Activated naive CD4-positive, alpha-beta T cell treated with anti-CD3 and anti-CD28 coated beads, Interleukin-2, amount 50 U/mL, for 16 hours (primary cell): ENCODE data around the gene MAML1.
"Not testable (repeated sequence)": the region's sequence is repeated elsewhere in the genome, so short reads cannot be mapped to it uniquely, and the experiment has no call there.

Experiments
- DNase-seq: peaks from one replicate; pipeline ENCODE4 v3.0.0-alpha.2; 2020

The MAML1 gene

GRCh38 chr5:179732918-179733771 is 523 bp downstream of the MAML1 start:
- peak; percentile 54 for DNase-seq

- no peak for DNase-seq
Observed at GRCh38 chr5:179733772-179734126, 1.1 kb downstream of the MAML1 start.

- DNase-seq, result no peak
Observed at GRCh38 chr5:179734536-179735164, 2.0 kb downstream of the MAML1 start.

DNA sequence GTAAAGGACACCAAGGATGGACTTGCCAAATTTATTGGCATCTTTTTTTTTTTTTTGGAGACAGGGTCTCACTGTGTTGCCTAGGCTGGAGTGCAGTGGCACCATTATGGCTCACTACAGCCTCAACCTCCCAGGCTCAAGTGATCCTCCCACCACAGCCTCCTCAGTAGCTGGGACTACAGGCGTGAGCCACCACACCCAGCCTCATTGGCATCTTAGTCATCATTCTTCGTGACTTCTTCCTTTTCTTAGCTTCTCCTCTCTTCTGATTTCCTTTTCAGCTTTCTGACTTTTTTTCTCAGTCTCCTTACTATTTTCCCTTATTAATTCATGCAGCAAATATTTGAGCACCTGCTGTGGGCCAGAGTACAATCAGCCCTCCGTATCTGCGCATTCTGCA is 6.1 kb downstream of the MAML1 start:
- no peak for DNase-seq

- not testable (repeated sequence) for DNase-seq
Observed at GRCh38 chr5:179744106-179744505, 11.5 kb downstream of the MAML1 start.

DNA sequence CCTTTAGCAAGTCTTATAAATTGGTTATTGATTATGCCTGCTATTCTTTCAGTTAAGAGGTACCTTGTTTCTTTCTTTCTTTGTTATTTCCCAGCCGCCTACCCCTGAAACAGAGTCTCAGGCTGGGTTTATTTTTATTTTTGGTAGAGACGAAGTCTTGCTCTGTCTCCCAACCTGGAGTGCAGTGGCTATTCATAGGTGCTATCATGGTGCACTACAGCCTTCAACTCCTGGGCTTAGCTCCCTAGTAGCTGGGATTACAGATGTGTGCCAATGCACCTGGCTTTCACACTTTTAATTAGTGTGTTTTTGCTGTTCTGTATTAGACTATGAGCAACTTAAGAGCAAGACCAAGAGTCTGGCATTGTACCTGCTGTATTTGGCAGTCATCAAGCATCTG is 14.2 kb downstream of the MAML1 start:
- no peak for DNase-seq

DNA sequence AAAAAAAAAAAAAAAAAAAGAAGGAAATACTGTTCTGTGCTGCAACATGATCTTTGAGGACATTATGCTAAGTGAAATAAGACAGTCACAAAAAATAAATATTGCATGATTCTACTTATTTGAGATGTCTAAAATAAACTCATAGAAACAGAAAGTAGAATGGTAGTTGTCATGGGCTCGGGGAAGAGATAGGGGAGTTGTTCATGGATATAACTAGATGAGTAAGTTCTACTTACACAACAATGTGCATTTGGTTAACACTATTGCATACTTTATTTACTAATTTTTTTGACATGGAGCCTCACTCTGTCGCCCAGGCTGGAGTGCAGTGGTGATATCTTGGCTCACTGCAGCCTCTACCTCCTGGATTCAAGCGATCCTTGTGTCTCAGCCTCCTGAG is 15.2 kb downstream of the MAML1 start:
- DNase-seq, result no peak

DNA sequence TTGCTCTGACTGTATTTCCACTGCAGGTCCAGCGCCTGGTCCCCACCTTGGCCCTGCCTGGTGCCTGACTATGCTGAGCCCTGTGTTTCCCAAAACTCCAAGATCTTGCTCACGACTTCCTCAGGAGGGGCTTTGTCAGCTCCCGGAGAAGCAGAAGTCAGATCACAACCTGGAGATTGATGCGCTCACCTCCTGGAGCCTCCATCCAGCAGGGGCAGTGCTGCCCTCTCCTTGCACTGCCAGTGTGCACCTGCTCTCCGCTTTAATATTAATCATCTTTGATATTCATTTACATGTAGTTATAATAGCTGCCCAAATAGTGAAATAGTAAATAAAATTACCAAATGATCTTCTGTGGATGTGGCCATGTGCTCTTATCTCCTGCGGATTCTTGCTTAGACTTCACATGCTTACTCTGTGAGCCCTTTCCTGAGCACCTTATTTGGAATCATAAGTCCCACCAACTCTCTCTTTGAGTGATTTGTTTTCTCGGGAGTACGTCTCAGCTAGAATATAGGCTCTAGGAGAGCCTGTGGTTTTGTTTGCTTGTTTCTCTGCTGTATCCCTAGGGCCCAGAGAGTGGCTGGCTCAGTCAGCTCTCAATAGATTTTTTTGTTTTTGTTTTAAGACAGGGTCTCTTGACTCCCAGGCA is 17.4 kb downstream of the MAML1 start:
- no peak for DNase-seq

- no peak for DNase-seq
Observed at GRCh38 chr5:179753971-179754370, 21.3 kb downstream of the MAML1 start.

- DNase-seq, result no peak
Observed at GRCh38 chr5:179755022-179755421, 22.4 kb downstream of the MAML1 start.

DNA sequence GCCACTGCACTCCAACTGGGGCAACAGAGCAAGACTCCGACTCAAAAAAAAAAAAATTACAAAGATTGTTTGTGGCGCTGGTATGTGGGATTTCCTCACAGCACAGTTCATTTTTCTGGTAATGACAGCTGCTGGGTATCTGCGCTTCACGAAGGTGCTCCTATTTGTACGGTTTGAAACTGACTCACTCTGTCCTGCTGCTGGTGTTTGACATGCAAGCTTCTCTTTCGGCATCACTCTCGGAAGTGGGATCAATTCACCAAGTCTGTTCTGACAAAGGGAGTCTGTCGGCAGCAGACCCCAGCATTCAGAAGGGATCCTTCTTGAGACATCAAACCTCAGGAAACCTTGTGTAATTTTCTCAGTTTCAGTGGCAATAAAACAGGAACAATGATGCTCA is 26.3 kb downstream of the MAML1 start:
- no peak for DNase-seq

- DNase-seq, result peak; percentile 23
Observed at GRCh38 chr5:179759581-179760551, 27.2 kb downstream of the MAML1 start.

GRCh38 chr5:179762079-179762780 is 29.6 kb downstream of the MAML1 start:
- DNase-seq, result no peak

DNA sequence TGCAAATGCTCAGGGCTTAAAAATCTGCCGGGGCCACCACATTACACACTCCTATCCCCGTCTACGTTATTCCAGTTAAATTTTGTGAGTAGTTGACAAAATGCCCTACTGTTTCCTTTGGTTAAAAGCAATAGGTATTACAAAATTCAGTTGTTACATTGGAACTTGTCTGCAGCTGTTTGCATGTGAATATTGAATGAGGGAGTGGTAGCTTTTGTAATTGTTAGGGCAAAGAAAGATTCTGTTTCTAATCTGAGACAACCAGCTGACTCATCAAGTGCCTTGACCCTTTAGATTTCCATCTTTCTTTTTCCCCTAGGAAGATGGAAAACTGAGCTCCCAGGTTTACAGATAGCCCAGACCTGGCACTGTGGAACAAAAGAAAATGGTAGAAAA is 30.2 kb downstream of the MAML1 start:
- DNase-seq, result no peak

GRCh38 chr5:179763215-179763945 is 30.8 kb downstream of the MAML1 start:
- DNase-seq, result peak; percentile 43

- no peak for DNase-seq
Observed at GRCh38 chr5:179764056-179764455, 31.4 kb downstream of the MAML1 start.

DNA sequence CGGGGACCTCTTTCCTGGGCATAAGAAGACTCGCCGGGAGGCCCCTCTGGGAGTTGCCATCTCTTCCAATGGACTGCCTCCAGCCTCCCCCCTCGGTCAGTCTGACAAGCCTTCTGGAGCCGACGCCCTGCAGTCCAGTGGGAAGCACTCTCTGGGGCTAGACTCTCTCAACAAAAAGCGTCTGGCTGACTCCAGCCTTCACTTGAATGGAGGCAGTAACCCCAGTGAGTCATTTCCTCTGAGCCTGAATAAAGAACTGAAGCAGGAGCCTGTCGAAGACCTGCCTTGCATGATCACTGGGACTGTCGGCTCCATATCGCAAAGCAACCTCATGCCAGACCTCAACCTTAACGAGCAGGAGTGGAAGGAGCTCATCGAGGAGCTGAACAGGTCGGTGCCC is 32.8 kb downstream of the MAML1 start:
- DNase-seq, result no peak

- DNase-seq, result no peak
Observed at GRCh38 chr5:179766021-179766725, 33.6 kb downstream of the MAML1 start.

- DNase-seq, result no peak
Observed at GRCh38 chr5:179766726-179767455, 34.3 kb downstream of the MAML1 start.

GRCh38 chr5:179767496-179768100 is 35.0 kb downstream of the MAML1 start:
- DNase-seq, result no peak
